HG02938 (cell line): ENCODE data around the gene DEFB128.

Experiments
- ATAC-seq: cut with Tn5 transposase; IDR thresholded peaks from one replicate; pipeline ENCODE4 v1.9.1; 2021; ENCODE audit warnings: mild to moderate bottlenecking, moderate library complexity; ENCODE audit not compliant: unreplicated experiment

DEFB128 gene

GRCh38 chr20:157154-157553 is 32.4 kb downstream of the DEFB128 start, which contains the start of gene DEFB127:
Gene DEFB127 (plus strand): TSS chr20:157454. CDS start chr20:157545, 91 bp downstream.
- ATAC-seq: no peak

GRCh38 chr20:152131-152530 is 37.4 kb downstream of the DEFB128 start:
- ATAC-seq: no peak

GRCh38 chr20:145877-146276 is 43.6 kb downstream of the DEFB128 start:
- ATAC-seq: no peak

- no peak for ATAC-seq
These were observed 47.2 kb downstream of the DEFB128 start, which contains the start of gene DEFB126 for GRCh38 chr20:142290-142689. Gene DEFB126 (plus strand): TSS chr20:142590. CDS start chr20:142629, 39 bp downstream.
